CD4-positive, alpha-beta memory T cell (primary cell): ENCODE results near the gene ADI1. TPM values are rescaled to one million over a fixed set of nuclear protein-coding genes. Genes with fewer than 3 reads are reported as not detected.

Source experiments
- CTCF ChIA-PET: fragments of 350-600 bp; sonication (Branson Sonifier 250); formaldehyde crosslinking; loops from one replicate; lab custom pipeline; 2021; ENCODE audit warnings: inconsistent platforms; ENCODE audit not compliant: partially characterized antibody; lab: Charles Lee
- POLR2A ChIA-PET: fragments of 350-600 bp; sonication (Branson Sonifier 250); formaldehyde crosslinking; loops from one replicate; lab custom pipeline; 2021; ENCODE audit not compliant: partially characterized antibody; lab: Charles Lee
- DNase-seq, 5 donors: peaks; one replicate each; pipeline versions ENCODE4 v3.0.0 to v3.0.0-alpha.2; 2020 to 2022; ENCODE audit warnings: mixed read lengths in 1 of 5
- H3K27ac ChIP-seq: one replicate; pipeline ENCODE4 v1.7.0; 2013; ENCODE audit warnings: low read depth, low read length
- H3K27me3 ChIP-seq: 2 replicates; pipeline ENCODE4 v1.7.0; 2013; ENCODE audit warnings: mild to moderate bottlenecking, low read length, moderate library complexity; ENCODE audit not compliant: insufficient read depth
- H3K36me3 ChIP-seq: 2 replicates; pipeline ENCODE4 v1.7.0; 2013; ENCODE audit warnings: mild to moderate bottlenecking, low read length, moderate library complexity; ENCODE audit not compliant: insufficient read depth
- H3K4me1 ChIP-seq: 2 replicates; pipeline ENCODE4 v1.7.0; 2013; ENCODE audit warnings: mild to moderate bottlenecking, low read length, moderate library complexity; ENCODE audit not compliant: insufficient read depth
- H3K4me3 ChIP-seq, 2 donors: one replicate each; pipeline ENCODE4 v1.7.0; 2013; ENCODE audit warnings: low read length in 2 of 2, mild to moderate bottlenecking in 1 of 2
- H3K9me3 ChIP-seq, 2 donors: one replicate each; pipeline ENCODE4 v1.7.0; 2013; ENCODE audit warnings: low read length in 2 of 2, control low read depth in 1 of 2; ENCODE audit not compliant: control insufficient read depth in 1 of 2
- H3K27ac Mint-ChIP-seq, 7 donors: one replicate each; pipeline ENCODE4 v1.8.0; 2020 to 2021; ENCODE audit warnings: mixed read lengths in 7 of 7, mild to moderate bottlenecking in 6 of 7, inconsistent platforms in 3 of 7, moderate library complexity in 3 of 7
- H3K27me3 Mint-ChIP-seq, 2 donors: one replicate each; pipeline ENCODE4 v1.8.0; 2020 to 2021; ENCODE audit warnings: mixed read lengths in 2 of 2
- H3K36me3 Mint-ChIP-seq, 2 donors: one replicate each; pipeline ENCODE4 v1.8.0; 2020 to 2021; ENCODE audit warnings: mixed read lengths in 2 of 2, inconsistent platforms in 1 of 2, mild to moderate bottlenecking in 1 of 2
- H3K4me1 Mint-ChIP-seq, 4 donors: one replicate each; pipeline ENCODE4 v1.8.0; 2020 to 2021; ENCODE audit warnings: mixed read lengths in 4 of 4, mild to moderate bottlenecking in 1 of 4
- H3K4me3 Mint-ChIP-seq, 8 donors: one replicate each; pipeline ENCODE4 v1.8.0; 2020 to 2021; ENCODE audit warnings: mixed read lengths in 8 of 8, mild to moderate bottlenecking in 7 of 8, moderate library complexity in 6 of 8, inconsistent platforms in 3 of 8
- H3K9me3 Mint-ChIP-seq, 8 donors: one replicate each; pipeline ENCODE4 v1.8.0; 2020 to 2021; ENCODE audit warnings: mixed read lengths in 8 of 8, mild to moderate bottlenecking in 5 of 8, inconsistent platforms in 3 of 8, moderate library complexity in 1 of 8
- intact Hi-C: fragments of 100-400 bp; cut with micrococcal nuclease; formaldehyde crosslinking; loops from one replicate; pipeline ENCODE4 v1.15.1; 2023
- polyA plus RNA-seq, 2 donors: library from polyadenylated mRNA; unstranded; fragments of 300-500 nt; fragmentation: Illumina TruSeq; gene quantifications; one replicate each; pipeline ENCODE4 v1.2.3, GENCODE V29; 2021
- total RNA-seq, 2 experiments: library from RNA; stranded (reverse); gene quantifications; one replicate each; pipeline ENCODE4 v1.2.3, GENCODE V29; 2021

Gene ADI1
- total and polyA plus RNA-seq, 4 experiments from 2014 or later, result 32.3 to 115 (median 44.4) TPM

- no peak overlapping the region for H3K4me3 ChIP-seq
- H3K27me3 ChIP-seq, result no peaks in the 10 kb centered on the region
- H3K9me3 ChIP-seq, result no peaks in the 10 kb centered on the region
- H3K4me3 Mint-ChIP-seq, result no peak overlapping the region
- intact Hi-C loops, result no loop called here
- no peaks in the 10 kb centered on the region for H3K27me3 Mint-ChIP-seq
- CTCF ChIA-PET, result interaction anchor here (1.6 kb wide), 1 partner anchor 130 kb away, joined by 4 read pairs; no protein-coding TSS in a partner anchor
- H3K36me3 ChIP-seq, result peaks cover 51% of the 10 kb centered on the region
- POLR2A ChIA-PET, result interaction anchor here (1.4 kb wide), 1 partner anchor 35 kb away, joined by 6 read pairs; the partner anchor contains the start of gene ADI1
- H3K4me1 ChIP-seq, result peaks cover 19% of the 10 kb centered on the region
- DNase-seq, result no peak
- H3K27ac Mint-ChIP-seq, result no peak overlapping the region
- no peak overlapping the region for H3K27ac ChIP-seq
- H3K4me1 Mint-ChIP-seq, result peaks cover 6 to 28% (median 17%) of the 10 kb centered on the region in 4 donors
- H3K36me3 Mint-ChIP-seq, result peaks cover 49 to 67% of the 10 kb centered on the region in 2 donors
- no peaks in the 10 kb centered on the region for H3K9me3 Mint-ChIP-seq
Observed at GRCh38 chr2:3553946-3554345, 34.6 kb upstream of the ADI1 start.

GRCh38 chr2:3547915-3548314 is 28.6 kb upstream of the ADI1 start:
- CTCF ChIA-PET, result no interaction called here
- Histone ChIP-seq H3K27me3 (no peaks in the 10 kb centered on the region), H3K9me3 (no peaks in the 10 kb centered on the region), H3K36me3 (peaks cover 81% of the 10 kb centered on the region), H3K4me3 (no peak overlapping the region), H3K4me1 (no peaks in the 10 kb centered on the region), H3K27ac (no peak overlapping the region)
- intact Hi-C loops, result no loop called here
- Mint-ChIP-seq H3K27me3 (no peaks in the 10 kb centered on the region), H3K4me1 (peaks cover 0 to 3% (median under 1%) of the 10 kb centered on the region in 4 donors), H3K36me3 (peaks cover 62 to 81% of the 10 kb centered on the region in 2 donors), H3K4me3 (no peak overlapping the region), H3K9me3 (no peaks in the 10 kb centered on the region), H3K27ac (peak overlapping the region in 5 of 7 donors; percentile 9 to 62 (median 48))
- POLR2A ChIA-PET, result no interaction called here
- DNase-seq, result no peak

DNA sequence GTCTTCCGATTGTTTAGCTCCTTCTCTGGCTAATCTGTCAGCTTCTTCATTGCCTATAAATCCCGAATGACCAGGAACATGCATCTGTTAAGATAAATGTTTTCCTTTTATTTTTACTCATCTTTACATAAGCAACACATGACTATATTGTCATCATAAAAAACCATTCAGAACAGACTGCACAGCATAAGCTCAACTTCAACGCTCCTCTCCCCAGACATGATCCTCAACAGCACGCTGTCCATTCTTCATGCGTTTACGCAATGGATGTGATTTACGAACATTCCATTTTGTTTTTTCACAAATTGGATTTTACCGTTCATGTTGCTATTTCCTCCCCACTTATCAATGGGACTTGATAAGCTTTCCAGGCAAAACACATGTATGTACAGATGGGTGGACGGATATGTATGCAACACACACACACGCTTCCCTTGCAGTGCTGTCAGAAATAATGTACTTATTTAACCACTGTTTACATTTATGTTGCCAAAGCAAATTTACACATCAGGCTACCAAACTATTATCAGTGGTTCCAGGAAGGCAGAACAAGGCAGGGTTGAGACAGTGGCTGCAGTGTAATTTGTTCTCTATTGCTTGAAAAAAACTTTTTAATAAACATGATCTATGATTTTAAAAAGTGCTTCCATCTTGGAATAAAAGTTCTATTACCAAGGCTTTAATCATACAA is 26.6 kb upstream of the ADI1 start:
- Mint-ChIP-seq H3K4me3 (no peak overlapping the region), H3K27ac (no peak overlapping the region), H3K4me1 (peaks cover 0 to 5% (median 2%) of the 10 kb centered on the region in 4 donors), H3K36me3 (peaks cover 65 to 81% of the 10 kb centered on the region in 2 donors), H3K9me3 (no peaks in the 10 kb centered on the region), H3K27me3 (no peaks in the 10 kb centered on the region)
- Histone ChIP-seq H3K9me3 (no peaks in the 10 kb centered on the region), H3K4me3 (no peak overlapping the region), H3K4me1 (no peaks in the 10 kb centered on the region), H3K27ac (no peak overlapping the region), H3K27me3 (no peaks in the 10 kb centered on the region), H3K36me3 (peaks cover 85% of the 10 kb centered on the region)
- DNase-seq, result no peak
- intact Hi-C loops, result no loop called here
- POLR2A ChIA-PET, result interaction anchor here (1.1 kb wide), 1 partner anchor 26 kb away, joined by 3 read pairs; the partner anchor contains the start of gene ADI1
- CTCF ChIA-PET, result interaction anchor here (0.8 kb wide), 1 partner anchor 122 kb away, joined by 3 read pairs; no protein-coding TSS in a partner anchor

- H3K9me3 ChIP-seq, result no peaks in the 10 kb centered on the region
- Mint-ChIP-seq H3K27me3 (no peaks in the 10 kb centered on the region), H3K27ac (no peak overlapping the region), H3K9me3 (peaks cover 0 to 2% (median 0%) of the 10 kb centered on the region in 8 donors), H3K4me1 (peaks cover 0 to 5% (median 0%) of the 10 kb centered on the region in 4 donors), H3K4me3 (no peak overlapping the region), H3K36me3 (peaks cover 51 to 73% of the 10 kb centered on the region in 2 donors)
- peaks cover 62% of the 10 kb centered on the region for H3K36me3 ChIP-seq
- POLR2A ChIA-PET, result interaction anchor here (0.8 kb wide), 1 partner anchor 15 kb away, joined by 3 read pairs; the partner anchor contains the start of gene RNASEH1
- CTCF ChIA-PET, result interaction anchor here (0.9 kb wide), 1 partner anchor 121 kb away, joined by 3 read pairs; no protein-coding TSS in a partner anchor
- intact Hi-C loops, result no loop called here
- H3K4me1 ChIP-seq, result no peaks in the 10 kb centered on the region
- no peaks in the 10 kb centered on the region for H3K27me3 ChIP-seq
- no peak overlapping the region for H3K4me3 ChIP-seq
- no peak for DNase-seq
- no peak overlapping the region for H3K27ac ChIP-seq
Observed at GRCh38 chr2:3543023-3543683, 23.8 kb upstream of the ADI1 start.

DNA sequence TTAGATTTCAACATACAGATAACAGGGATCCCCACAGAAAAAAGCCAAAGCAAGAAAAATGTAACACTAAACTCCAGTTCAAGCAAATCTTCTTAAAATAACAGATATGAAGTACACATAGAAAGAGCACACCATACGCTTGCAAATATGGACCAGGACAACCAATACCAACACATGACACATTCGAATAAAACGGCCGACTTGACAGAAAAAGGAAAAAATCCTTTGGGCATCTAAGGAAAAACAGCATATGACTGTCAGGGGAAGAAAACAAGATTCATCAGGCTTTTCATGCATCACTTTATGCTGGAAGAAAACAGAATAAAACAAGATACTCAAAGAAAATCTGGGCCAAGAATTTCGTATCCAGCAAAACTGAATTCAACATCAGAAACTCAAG is 22.8 kb upstream of the ADI1 start:
- H3K36me3 ChIP-seq, result peaks cover 54% of the 10 kb centered on the region
- no peak overlapping the region for H3K4me3 ChIP-seq
- POLR2A ChIA-PET, result no interaction called here
- H3K27ac ChIP-seq, result no peak overlapping the region
- Mint-ChIP-seq H3K27ac (peak overlapping the region in 1 of 7 donors; percentile 12), H3K36me3 (peaks cover 46 to 67% of the 10 kb centered on the region in 2 donors), H3K9me3 (peaks cover 0 to 2% (median 0%) of the 10 kb centered on the region in 8 donors), H3K4me3 (no peak overlapping the region), H3K27me3 (no peaks in the 10 kb centered on the region), H3K4me1 (peaks cover 0 to 5% (median 0%) of the 10 kb centered on the region in 4 donors)
- DNase-seq, result no peak
- no peaks in the 10 kb centered on the region for H3K9me3 ChIP-seq
- no peaks in the 10 kb centered on the region for H3K27me3 ChIP-seq
- intact Hi-C loops, result no loop called here
- CTCF ChIA-PET, result no interaction called here
- H3K4me1 ChIP-seq, result no peaks in the 10 kb centered on the region

GRCh38 chr2:3539836-3540235 is 20.5 kb upstream of the ADI1 start:
- Histone ChIP-seq H3K4me3 (no peak overlapping the region), H3K36me3 (peaks cover 32% of the 10 kb centered on the region), H3K27ac (no peak overlapping the region), H3K9me3 (no peaks in the 10 kb centered on the region), H3K4me1 (no peaks in the 10 kb centered on the region), H3K27me3 (no peaks in the 10 kb centered on the region)
- Mint-ChIP-seq H3K4me1 (peaks cover 0 to 5% (median 0%) of the 10 kb centered on the region in 4 donors), H3K4me3 (no peak overlapping the region), H3K27me3 (no peaks in the 10 kb centered on the region), H3K9me3 (peaks cover 0 to 2% (median 0%) of the 10 kb centered on the region in 8 donors), H3K36me3 (peaks cover 37 to 47% of the 10 kb centered on the region in 2 donors), H3K27ac (no peak overlapping the region)
- intact Hi-C loops, result no loop called here
- POLR2A ChIA-PET, result interaction anchor here (1.1 to 1.4 kb wide), 2 partner anchors 18 to 21 kb away, joined by 3 to 5 read pairs; partner anchors contain the start of gene RNASEH1
- DNase-seq, result no peak
- CTCF ChIA-PET, result interaction anchor here (1.3 to 1.6 kb wide), 2 partner anchors 79 to 116 kb away, joined by 3 to 4 read pairs; no protein-coding TSS in a partner anchor
